Measurements from ENCODE around the gene PBX3.

PBX3 gene

GRCh38 chr9:125959951-125960619, 212.9 kb downstream of the PBX3 start:
- H3K4me3 ChIP-seq (ENCODE audit: low read length), result no peak overlapping the region
- H3K9ac ChIP-seq (ENCODE audit: low read depth, low read length), result no peak overlapping the region
- no peak overlapping the region for H3K27ac ChIP-seq (ENCODE audit: low read length)
- no peaks in the 10 kb centered on the region for H3K9me3 ChIP-seq (ENCODE audit: insufficient read depth, low read depth, low read length)
- peaks cover 22% of the 10 kb centered on the region for H3K4me1 ChIP-seq (ENCODE audit: insufficient read depth, low read length)
- H3K36me3 ChIP-seq (ENCODE audit: insufficient read depth, low read depth, low read length), result peaks cover 47% of the 10 kb centered on the region
- no peaks in the 10 kb centered on the region for H3K27me3 ChIP-seq (ENCODE audit: insufficient read depth, low read length)

GRCh38 chr9:125960626-125961025, 213.5 kb downstream of the PBX3 start:
- Histone ChIP-seq H3K36me3 (ENCODE audit: insufficient read depth, low read depth, low read length) (peaks cover 52% of the 10 kb centered on the region), H3K9me3 (ENCODE audit: insufficient read depth, low read depth, low read length) (no peaks in the 10 kb centered on the region), H3K27ac (ENCODE audit: low read length) (no peak overlapping the region), H3K27me3 (ENCODE audit: insufficient read depth, low read length) (no peaks in the 10 kb centered on the region), H3K4me1 (ENCODE audit: insufficient read depth, low read length) (peaks cover 17% of the 10 kb centered on the region), H3K4me3 (ENCODE audit: low read length) (no peak overlapping the region), H3K9ac (ENCODE audit: low read depth, low read length) (no peak overlapping the region)

GRCh38 chr9:125961072-125961471, 213.9 kb downstream of the PBX3 start:
- Histone ChIP-seq H3K9ac (ENCODE audit: low read depth, low read length) (no peak overlapping the region), H3K4me1 (ENCODE audit: insufficient read depth, low read length) (peaks cover 17% of the 10 kb centered on the region), H3K4me3 (ENCODE audit: low read length) (no peak overlapping the region), H3K36me3 (ENCODE audit: insufficient read depth, low read depth, low read length) (peaks cover 57% of the 10 kb centered on the region), H3K27ac (ENCODE audit: low read length) (no peak overlapping the region), H3K27me3 (ENCODE audit: insufficient read depth, low read length) (no peaks in the 10 kb centered on the region), H3K9me3 (ENCODE audit: insufficient read depth, low read depth, low read length) (no peaks in the 10 kb centered on the region)

- Histone ChIP-seq H3K9ac (ENCODE audit: low read depth, low read length) (no peak overlapping the region), H3K4me1 (ENCODE audit: insufficient read depth, low read length) (peaks cover 13% of the 10 kb centered on the region; the same call in 1 of the 2 replicates), H3K27me3 (ENCODE audit: insufficient read depth, low read length) (no peaks in the 10 kb centered on the region), H3K36me3 (ENCODE audit: insufficient read depth, low read depth, low read length) (peaks cover 66% of the 10 kb centered on the region), H3K4me3 (ENCODE audit: low read length) (no peak overlapping the region), H3K9me3 (ENCODE audit: insufficient read depth, low read depth, low read length) (no peaks in the 10 kb centered on the region), H3K27ac (ENCODE audit: low read length) (no peak overlapping the region)
Observed at GRCh38 chr9:125963932-125964331, 216.8 kb downstream of the PBX3 start.

- H3K4me3 ChIP-seq (ENCODE audit: low read length), result no peak overlapping the region
- no peak overlapping the region for H3K27ac ChIP-seq (ENCODE audit: low read length)
- peaks cover 12% of the 10 kb centered on the region; the same call in 1 of the 2 replicates for H3K4me1 ChIP-seq (ENCODE audit: insufficient read depth, low read length)
- H3K9ac ChIP-seq (ENCODE audit: low read depth, low read length), result no peak overlapping the region
- H3K36me3 ChIP-seq (ENCODE audit: insufficient read depth, low read depth, low read length), result peaks cover 66% of the 10 kb centered on the region
- H3K27me3 ChIP-seq (ENCODE audit: insufficient read depth, low read length), result no peaks in the 10 kb centered on the region
- H3K9me3 ChIP-seq (ENCODE audit: insufficient read depth, low read depth, low read length), result no peaks in the 10 kb centered on the region
Observed at GRCh38 chr9:125964702-125965225, 217.6 kb downstream of the PBX3 start.

- H3K36me3 ChIP-seq (ENCODE audit: insufficient read depth, low read depth, low read length), result peaks cover 60% of the 10 kb centered on the region
Observed at GRCh38 chr9:125965477-125965876, 218.3 kb downstream of the PBX3 start.

GRCh38 chr9:125966466-125966865, 219.3 kb downstream of the PBX3 start:
- peaks cover 3% of the 10 kb centered on the region; the same call in 1 of the 2 replicates for H3K4me1 ChIP-seq (ENCODE audit: insufficient read depth, low read length)
- H3K9me3 ChIP-seq (ENCODE audit: insufficient read depth, low read depth, low read length), result no peaks in the 10 kb centered on the region
- H3K27me3 ChIP-seq (ENCODE audit: insufficient read depth, low read length), result no peaks in the 10 kb centered on the region
- no peak overlapping the region for H3K9ac ChIP-seq (ENCODE audit: low read depth, low read length)
- H3K27ac ChIP-seq (ENCODE audit: low read length), result no peak overlapping the region
- H3K36me3 ChIP-seq (ENCODE audit: insufficient read depth, low read depth, low read length), result peaks cover 54% of the 10 kb centered on the region
- no peak overlapping the region for H3K4me3 ChIP-seq (ENCODE audit: low read length)

More at GRCh38 chr9:125965477-125965876, 218.3 kb downstream of the PBX3 start:
- Histone ChIP-seq H3K9ac (ENCODE audit: low read depth, low read length) (no peak overlapping the region), H3K4me1 (ENCODE audit: insufficient read depth, low read length) (peaks cover 10% of the 10 kb centered on the region; the same call in 1 of the 2 replicates), H3K27me3 (ENCODE audit: insufficient read depth, low read length) (no peaks in the 10 kb centered on the region), H3K9me3 (ENCODE audit: insufficient read depth, low read depth, low read length) (no peaks in the 10 kb centered on the region), H3K27ac (ENCODE audit: low read length) (no peak overlapping the region), H3K4me3 (ENCODE audit: low read length) (no peak overlapping the region)

GRCh38 chr9:125966959-125967711, 220.0 kb downstream of the PBX3 start:
- Histone ChIP-seq H3K4me3 (ENCODE audit: low read length) (no peak overlapping the region), H3K36me3 (ENCODE audit: insufficient read depth, low read depth, low read length) (peaks cover 47% of the 10 kb centered on the region), H3K9ac (ENCODE audit: low read depth, low read length) (no peak overlapping the region)

GRCh38 chr9:125968714-125969374, 221.7 kb downstream of the PBX3 start:
- Histone ChIP-seq H3K9me3 (ENCODE audit: insufficient read depth, low read depth, low read length) (no peaks in the 10 kb centered on the region), H3K4me1 (ENCODE audit: insufficient read depth, low read length) (no peaks in the 10 kb centered on the region), H3K4me3 (ENCODE audit: low read length) (no peak overlapping the region), H3K36me3 (ENCODE audit: insufficient read depth, low read depth, low read length) (peaks cover 30% of the 10 kb centered on the region), H3K27ac (ENCODE audit: low read length) (no peak overlapping the region), H3K27me3 (ENCODE audit: insufficient read depth, low read length) (no peaks in the 10 kb centered on the region), H3K9ac (ENCODE audit: low read depth, low read length) (no peak overlapping the region)

More at GRCh38 chr9:125966959-125967711, 220.0 kb downstream of the PBX3 start:
- Histone ChIP-seq H3K9me3 (ENCODE audit: insufficient read depth, low read depth, low read length) (no peaks in the 10 kb centered on the region), H3K4me1 (ENCODE audit: insufficient read depth, low read length) (no peaks in the 10 kb centered on the region), H3K27ac (ENCODE audit: low read length) (no peak overlapping the region), H3K27me3 (ENCODE audit: insufficient read depth, low read length) (no peaks in the 10 kb centered on the region)

GRCh38 chr9:125969462-125969861, 222.3 kb downstream of the PBX3 start:
- Histone ChIP-seq H3K4me3 (ENCODE audit: low read length) (no peak overlapping the region), H3K36me3 (ENCODE audit: insufficient read depth, low read depth, low read length) (peaks cover 24% of the 10 kb centered on the region), H3K27ac (ENCODE audit: low read length) (no peak overlapping the region), H3K9me3 (ENCODE audit: insufficient read depth, low read depth, low read length) (no peaks in the 10 kb centered on the region), H3K4me1 (ENCODE audit: insufficient read depth, low read length) (no peaks in the 10 kb centered on the region), H3K9ac (ENCODE audit: low read depth, low read length) (no peak overlapping the region), H3K27me3 (ENCODE audit: insufficient read depth, low read length) (no peaks in the 10 kb centered on the region)

- H3K27me3 ChIP-seq (ENCODE audit: insufficient read depth, low read length), result no peaks in the 10 kb centered on the region
- H3K4me1 ChIP-seq (ENCODE audit: insufficient read depth, low read length), result no peaks in the 10 kb centered on the region
- no peak overlapping the region for H3K9ac ChIP-seq (ENCODE audit: low read depth, low read length)
- H3K36me3 ChIP-seq (ENCODE audit: insufficient read depth, low read depth, low read length), result peaks cover 21% of the 10 kb centered on the region
- H3K4me3 ChIP-seq (ENCODE audit: low read length), result no peak overlapping the region
- H3K9me3 ChIP-seq (ENCODE audit: insufficient read depth, low read depth, low read length), result no peaks in the 10 kb centered on the region
- H3K27ac ChIP-seq (ENCODE audit: low read length), result no peak overlapping the region
Observed at GRCh38 chr9:125969868-125970267, 222.7 kb downstream of the PBX3 start.

All from iPS-20b (cell line).